Neutrophil (primary cell): ENCODE measurements around the gene RTN4.

Experiments
- H3K27ac ChIP-seq: fragments of 200-600 bp; sonication (generic); 2 replicates; pipeline ENCODE4 v1.5.1; 2016; ENCODE audit warnings: mild to moderate bottlenecking, moderate library complexity
- H3K27me3 ChIP-seq: fragments of 200-600 bp; sonication (generic); 2 replicates; pipeline ENCODE4 v1.6.0; 2016; ENCODE audit warnings: mild to moderate bottlenecking
- H3K36me3 ChIP-seq: fragments of 200-600 bp; sonication (generic); 2 replicates; pipeline ENCODE4 v1.5.1; 2017
- H3K4me1 ChIP-seq, 2 experiments: fragments of 200-600 bp in 1 of 2; sonication (generic) in 1 of 2; 1 replicate in 1 of 2; 2 replicates in 1 of 2; pipeline versions ENCODE4 v1.5.1 to v1.6.1; 2013 to 2016; ENCODE audit warnings: low read depth in 1 of 2, low read length in 1 of 2, mild to moderate bottlenecking in 1 of 2, moderate library complexity in 1 of 2; ENCODE audit not compliant: control insufficient read depth in 1 of 2, insufficient read depth in 1 of 2
- H3K4me3 ChIP-seq, 2 experiments: fragments of 200-600 bp in 1 of 2; sonication (generic) in 1 of 2; 1 replicate in 1 of 2; 2 replicates in 1 of 2; pipeline ENCODE4 v1.5.1; 2013 to 2016; ENCODE audit warnings: low read depth in 1 of 2, low read length in 1 of 2, mild to moderate bottlenecking in 1 of 2, moderate library complexity in 1 of 2
- H3K9me3 ChIP-seq: fragments of 200-600 bp; sonication (generic); 2 replicates; pipeline ENCODE4 v1.5.1; 2016
- TF ChIP-seq, protein P1 (sequence below): fragments of 200-600 bp; sonication (generic); IDR thresholded peaks from 2 replicates; pipeline ENCODE4 v1.5.1; 2016; ENCODE audit warnings: antibody characterized with exemption

Gene RTN4

DNA sequence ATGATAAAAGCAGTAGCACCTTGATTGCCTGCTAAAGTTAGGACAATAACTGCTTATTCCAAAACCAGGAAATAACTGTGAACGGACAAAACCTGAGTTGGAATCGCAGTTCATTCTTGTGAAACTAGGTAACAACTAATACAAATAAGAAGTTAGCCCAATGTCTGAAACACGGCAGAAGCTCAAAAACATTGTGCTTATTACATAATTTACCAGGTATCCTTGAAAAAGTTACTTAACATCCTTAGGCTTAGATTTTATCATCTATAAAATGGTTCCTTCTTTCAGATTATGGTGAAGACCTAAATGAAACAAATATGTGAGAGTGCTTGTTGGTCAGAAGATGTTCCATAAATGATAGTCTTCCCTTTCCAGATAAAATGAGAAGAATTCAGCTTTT, 32.4 kb downstream of the RTN4 start:
- TF ChIP-seq, protein P1, sequence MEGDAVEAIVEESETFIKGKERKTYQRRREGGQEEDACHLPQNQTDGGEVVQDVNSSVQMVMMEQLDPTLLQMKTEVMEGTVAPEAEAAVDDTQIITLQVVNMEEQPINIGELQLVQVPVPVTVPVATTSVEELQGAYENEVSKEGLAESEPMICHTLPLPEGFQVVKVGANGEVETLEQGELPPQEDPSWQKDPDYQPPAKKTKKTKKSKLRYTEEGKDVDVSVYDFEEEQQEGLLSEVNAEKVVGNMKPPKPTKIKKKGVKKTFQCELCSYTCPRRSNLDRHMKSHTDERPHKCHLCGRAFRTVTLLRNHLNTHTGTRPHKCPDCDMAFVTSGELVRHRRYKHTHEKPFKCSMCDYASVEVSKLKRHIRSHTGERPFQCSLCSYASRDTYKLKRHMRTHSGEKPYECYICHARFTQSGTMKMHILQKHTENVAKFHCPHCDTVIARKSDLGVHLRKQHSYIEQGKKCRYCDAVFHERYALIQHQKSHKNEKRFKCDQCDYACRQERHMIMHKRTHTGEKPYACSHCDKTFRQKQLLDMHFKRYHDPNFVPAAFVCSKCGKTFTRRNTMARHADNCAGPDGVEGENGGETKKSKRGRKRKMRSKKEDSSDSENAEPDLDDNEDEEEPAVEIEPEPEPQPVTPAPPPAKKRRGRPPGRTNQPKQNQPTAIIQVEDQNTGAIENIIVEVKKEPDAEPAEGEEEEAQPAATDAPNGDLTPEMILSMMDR = no peak
- no peaks in the 10 kb centered on the region for H3K9me3 ChIP-seq
- no peaks in the 10 kb centered on the region for H3K36me3 ChIP-seq

DNA sequence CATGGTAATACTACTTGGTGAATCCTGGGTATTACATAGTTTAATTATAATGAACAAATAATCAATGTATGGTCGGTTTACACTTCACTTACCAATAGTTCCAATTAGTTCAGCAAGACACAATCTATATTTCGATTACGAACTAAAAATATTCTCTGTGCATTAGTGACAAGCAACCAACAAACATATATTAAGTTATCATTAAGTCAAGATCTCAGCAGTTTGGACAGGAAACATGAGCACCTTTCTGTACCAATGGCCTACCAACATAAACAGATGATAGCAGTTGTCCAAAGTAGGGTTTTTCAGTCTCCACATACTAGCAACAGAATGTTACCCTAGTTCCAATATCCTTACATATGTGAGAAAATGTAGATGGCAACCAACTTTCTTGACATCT, 32.8 kb downstream of the RTN4 start:
- Histone ChIP-seq H3K27me3 (no peaks in the 10 kb centered on the region), H3K9me3 (no peaks in the 10 kb centered on the region), H3K4me3 (peak overlapping the region in 1 of 2 experiments; percentile 2), H3K36me3 (no peaks in the 10 kb centered on the region), H3K27ac (peak overlapping the region; percentile 79), H3K4me1 (peaks cover 64 to 88% of the 10 kb centered on the region in 2 experiments)
- TF ChIP-seq, protein P1 = no peak

More for the DNA sequence above, 32.4 kb downstream of the RTN4 start:
- Histone ChIP-seq H3K27me3 (no peaks in the 10 kb centered on the region), H3K4me1 (peaks cover 68 to 90% of the 10 kb centered on the region in 2 experiments), H3K27ac (peak overlapping the region; percentile 79), H3K4me3 (peak overlapping the region in 1 of 2 experiments; percentile 2)

DNA sequence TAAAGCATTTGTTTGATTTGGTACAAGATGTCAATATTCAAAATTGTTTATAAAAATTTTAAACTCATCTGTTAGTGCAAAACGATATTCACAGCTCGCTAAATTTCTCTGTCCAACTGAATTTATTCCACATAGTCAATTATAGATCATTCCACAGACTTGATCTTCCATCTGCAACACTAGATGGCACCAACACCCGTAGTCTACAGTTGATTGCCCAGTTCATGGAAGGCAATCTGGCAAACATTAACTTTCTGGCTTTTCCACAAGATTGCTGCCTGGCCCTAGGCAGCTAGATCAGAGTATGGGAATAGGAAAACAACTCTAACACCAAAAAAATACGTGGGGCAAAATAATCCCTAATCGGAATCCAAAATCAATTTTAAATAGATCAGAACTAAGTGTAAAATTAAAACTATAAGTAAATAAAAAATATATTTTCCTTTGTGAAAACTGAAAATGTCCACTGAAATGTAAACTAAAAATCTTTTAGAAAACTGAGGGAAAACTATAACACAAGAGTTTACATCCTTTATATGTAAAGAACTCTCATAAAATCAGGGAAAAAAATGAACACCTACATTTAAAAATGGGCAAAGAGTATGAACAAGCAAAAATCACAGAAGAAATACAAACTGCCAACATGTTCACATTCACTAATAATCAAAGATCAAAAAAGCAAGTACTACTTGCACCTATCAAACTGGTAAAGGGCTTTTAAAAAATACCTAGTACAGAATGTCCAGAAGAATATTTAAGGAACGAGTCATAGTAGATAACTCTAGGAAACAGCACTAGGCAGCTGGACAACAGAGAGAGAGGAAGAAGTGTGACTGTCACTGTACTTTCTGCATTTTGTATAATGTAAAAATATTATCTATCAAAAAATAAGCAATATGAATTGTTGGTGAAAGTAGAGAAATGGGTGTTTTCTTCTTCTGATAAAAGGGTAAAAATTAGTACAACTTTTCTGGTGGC, 35.0 kb downstream of the RTN4 start:
- H3K27me3 ChIP-seq = no peaks in the 10 kb centered on the region
- TF ChIP-seq, protein P1 = peak; percentile 20
- no peaks in the 10 kb centered on the region for H3K9me3 ChIP-seq
- H3K4me3 ChIP-seq = no peak overlapping the region
- peak overlapping the region; percentile 79 for H3K27ac ChIP-seq
- H3K36me3 ChIP-seq = no peaks in the 10 kb centered on the region
- peaks cover 60 to 86% of the 10 kb centered on the region in 2 experiments for H3K4me1 ChIP-seq

DNA sequence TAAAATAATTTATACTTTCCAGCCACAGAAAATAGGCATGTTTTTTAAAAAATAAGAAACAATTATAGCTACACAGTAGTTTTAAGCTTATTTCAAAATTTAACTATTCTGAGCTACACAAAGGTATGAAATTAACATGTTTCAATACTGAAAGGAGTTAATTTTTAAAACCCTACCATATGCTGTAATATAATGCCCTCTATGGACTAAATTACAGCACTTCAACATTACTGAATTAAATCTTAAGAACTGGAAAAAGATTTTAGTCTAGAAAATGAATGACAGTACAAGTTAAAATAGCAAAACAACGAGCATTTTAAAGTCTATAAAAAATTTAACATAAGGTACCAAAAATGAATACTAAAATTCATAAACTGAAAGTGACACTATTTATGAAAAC, 36.3 kb downstream of the RTN4 start:
- TF ChIP-seq, protein P1 = no peak
- H3K4me1 ChIP-seq = peaks cover 60 to 86% of the 10 kb centered on the region in 2 experiments
- no peak overlapping the region for H3K4me3 ChIP-seq

DNA sequence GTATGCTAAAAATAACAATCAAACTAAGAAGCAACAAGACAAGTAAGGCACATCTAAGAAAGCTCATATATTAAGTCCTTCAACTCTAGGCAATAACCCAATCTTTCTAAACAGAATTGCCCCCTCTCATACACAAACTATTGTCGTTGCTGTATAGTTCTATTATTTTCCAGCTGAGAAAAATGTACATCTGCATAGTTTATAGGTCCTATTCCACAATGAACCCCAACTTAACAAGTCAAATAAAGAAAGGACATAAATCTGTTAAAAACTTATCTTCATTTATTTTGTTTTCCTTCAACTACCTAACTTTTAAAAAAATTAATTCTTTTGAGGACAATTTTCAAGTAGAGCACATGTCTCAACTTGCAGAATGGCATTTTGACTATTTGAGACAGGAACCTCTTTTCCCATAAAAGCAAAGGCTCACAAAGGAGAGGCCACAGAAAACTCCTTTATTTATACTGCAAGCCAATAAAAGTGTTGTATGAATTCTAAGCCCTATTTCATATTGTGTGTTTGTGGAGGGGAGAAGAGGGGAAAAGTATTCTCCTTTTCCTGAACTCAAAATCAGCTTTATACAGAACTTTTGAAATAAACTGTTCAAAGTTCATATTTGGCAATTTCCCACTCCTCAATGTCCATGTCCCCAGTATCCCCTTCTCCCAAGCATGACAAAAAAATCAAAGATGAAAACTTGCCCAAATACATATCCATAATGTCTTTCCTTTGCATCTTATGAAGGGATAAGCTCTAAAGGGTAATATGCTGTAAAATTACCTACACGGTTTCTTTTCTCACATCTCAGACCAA, 37.4 kb downstream of the RTN4 start:
- no peaks in the 10 kb centered on the region for H3K27me3 ChIP-seq
- TF ChIP-seq, protein P1 = no peak
- H3K4me3 ChIP-seq = no peak overlapping the region
- no peaks in the 10 kb centered on the region for H3K9me3 ChIP-seq
- no peaks in the 10 kb centered on the region for H3K36me3 ChIP-seq
- H3K4me1 ChIP-seq = peaks cover 49 to 85% of the 10 kb centered on the region in 2 experiments
- peak overlapping the region; percentile 44 for H3K27ac ChIP-seq

More for the DNA sequence above, 36.3 kb downstream of the RTN4 start:
- Histone ChIP-seq H3K27ac (no peak overlapping the region), H3K27me3 (no peaks in the 10 kb centered on the region), H3K9me3 (no peaks in the 10 kb centered on the region), H3K36me3 (no peaks in the 10 kb centered on the region)
